ENCODE results near the gene NTM. TPM values are rescaled to one million over a fixed set of nuclear protein-coding genes. Genes with fewer than 3 reads are reported as not detected.

The NTM gene
- total and polyA plus RNA-seq, 2 donors (not counting 1 experiment from before 2014, with no cell fraction given), result 12.3 to 28.6 TPM

GRCh38 chr11:131538322-131538721 is 167.9 kb downstream of the NTM start:
- no peak overlapping the region for H3K4me2 ChIP-seq (ENCODE audit: extremely low read depth, insufficient read depth, low read length)
- DNase-seq (ENCODE audit: low read depth in 2 of 2), result no peak
- H3K27ac ChIP-seq (ENCODE audit: insufficient read depth, low read length), result no peak overlapping the region
- H4K20me1 ChIP-seq (ENCODE audit: control insufficient read depth, extremely low read depth, insufficient read depth, low read length), result no peaks in the 10 kb centered on the region
- TF ChIP-seq EZH2 (IDR thresholded peaks at IDR 0.05; ENCODE audit: low read length, missing control alignments) (no peak), CTCF (conservative IDR thresholded peaks at IDR 0.05 in 1 of 2, IDR thresholded peaks at IDR 0.05 in 1 of 2; ENCODE audit: low read depth in 1 of 2, low read length in 2 of 2) (no peak)
- no peak overlapping the region for H3K9ac ChIP-seq (ENCODE audit: insufficient read depth, low read length)
- no peaks in the 10 kb centered on the region for H3K36me3 ChIP-seq (ENCODE audit: control insufficient read depth, insufficient read depth, low read length)
- no peaks in the 10 kb centered on the region for H3K4me1 ChIP-seq (ENCODE audit: control insufficient read depth, extremely low read depth, insufficient read depth, low read length)
- no peaks in the 10 kb centered on the region for H3K79me2 ChIP-seq (ENCODE audit: control insufficient read depth, insufficient read depth, low read length)
- no peaks in the 10 kb centered on the region for H3K9me3 ChIP-seq (ENCODE audit: control insufficient read depth, insufficient read depth, low read depth, low read length)
- H2AFZ ChIP-seq (ENCODE audit: low read length), result no peak overlapping the region
- no peak overlapping the region for H3K4me3 ChIP-seq (replicated peaks in 1 of 4; ENCODE audit: control extremely low read depth in 1 of 4, insufficient read depth in 1 of 4, low read depth in 3 of 4, low read length in 4 of 4)
- no peaks in the 10 kb centered on the region for H3K27me3 ChIP-seq (ENCODE audit: control insufficient read depth, insufficient read depth, low read length)

GRCh38 chr11:131540676-131541075 is 170.3 kb downstream of the NTM start:
- Histone ChIP-seq H3K4me3 (replicated peaks in 1 of 4; ENCODE audit: control extremely low read depth in 1 of 4, insufficient read depth in 1 of 4, low read depth in 3 of 4, low read length in 4 of 4) (no peak overlapping the region), H3K79me2 (ENCODE audit: control insufficient read depth, insufficient read depth, low read length) (no peaks in the 10 kb centered on the region), H3K36me3 (ENCODE audit: control insufficient read depth, insufficient read depth, low read length) (no peaks in the 10 kb centered on the region), H3K9ac (ENCODE audit: insufficient read depth, low read length) (no peak overlapping the region), H4K20me1 (ENCODE audit: control insufficient read depth, extremely low read depth, insufficient read depth, low read length) (no peaks in the 10 kb centered on the region), H3K4me1 (ENCODE audit: control insufficient read depth, extremely low read depth, insufficient read depth, low read length) (no peaks in the 10 kb centered on the region), H3K27me3 (ENCODE audit: control insufficient read depth, insufficient read depth, low read length) (no peaks in the 10 kb centered on the region), H3K4me2 (ENCODE audit: extremely low read depth, insufficient read depth, low read length) (no peak overlapping the region), H3K27ac (ENCODE audit: insufficient read depth, low read length) (no peak overlapping the region), H3K9me3 (ENCODE audit: control insufficient read depth, insufficient read depth, low read depth, low read length) (no peaks in the 10 kb centered on the region), H2AFZ (ENCODE audit: low read length) (no peak overlapping the region)
- TF ChIP-seq EZH2 (IDR thresholded peaks at IDR 0.05; ENCODE audit: low read length, missing control alignments) (no peak), CTCF (conservative IDR thresholded peaks at IDR 0.05 in 1 of 2, IDR thresholded peaks at IDR 0.05 in 1 of 2; ENCODE audit: low read depth in 1 of 2, low read length in 2 of 2) (no peak)
- DNase-seq (ENCODE audit: low read depth in 2 of 2), result no peak

- no peak for DNase-seq (ENCODE audit: low read depth in 2 of 2)
- Histone ChIP-seq H3K27me3 (ENCODE audit: control insufficient read depth, insufficient read depth, low read length) (peaks cover 2% of the 10 kb centered on the region), H2AFZ (ENCODE audit: low read length) (no peak overlapping the region)
Observed at GRCh38 chr11:131543389-131544025, 173.1 kb downstream of the NTM start.

More at GRCh38 chr11:131543389-131544025, 173.1 kb downstream of the NTM start:
- H3K36me3 ChIP-seq (ENCODE audit: control insufficient read depth, insufficient read depth, low read length), result no peaks in the 10 kb centered on the region
- H3K9me3 ChIP-seq (ENCODE audit: control insufficient read depth, insufficient read depth, low read depth, low read length), result no peaks in the 10 kb centered on the region
- no peaks in the 10 kb centered on the region for H3K4me1 ChIP-seq (ENCODE audit: control insufficient read depth, extremely low read depth, insufficient read depth, low read length)
- no peaks in the 10 kb centered on the region for H4K20me1 ChIP-seq (ENCODE audit: control insufficient read depth, extremely low read depth, insufficient read depth, low read length)
- H3K4me3 ChIP-seq (replicated peaks in 1 of 4; ENCODE audit: control extremely low read depth in 1 of 4, insufficient read depth in 1 of 4, low read depth in 3 of 4, low read length in 4 of 4), result no peak overlapping the region
- no peak overlapping the region for H3K4me2 ChIP-seq (ENCODE audit: extremely low read depth, insufficient read depth, low read length)
- TF ChIP-seq EZH2 (IDR thresholded peaks at IDR 0.05; ENCODE audit: low read length, missing control alignments), result no peak
- no peak for TF ChIP-seq CTCF (conservative IDR thresholded peaks at IDR 0.05 in 1 of 2, IDR thresholded peaks at IDR 0.05 in 1 of 2; ENCODE audit: low read depth in 1 of 2, low read length in 2 of 2)
- no peak overlapping the region for H3K27ac ChIP-seq (ENCODE audit: insufficient read depth, low read length)
- no peak overlapping the region for H3K9ac ChIP-seq (ENCODE audit: insufficient read depth, low read length)
- H3K79me2 ChIP-seq (ENCODE audit: control insufficient read depth, insufficient read depth, low read length), result no peaks in the 10 kb centered on the region
